ENCODE data around the gene FRMD4A. TPM values are rescaled to one million over a fixed set of nuclear protein-coding genes. Genes with fewer than 3 reads are reported as not detected.

FRMD4A gene
- total and polyA plus RNA-seq, 7 donors: 3.0 to 27.8 (median 14.4) TPM

DNA sequence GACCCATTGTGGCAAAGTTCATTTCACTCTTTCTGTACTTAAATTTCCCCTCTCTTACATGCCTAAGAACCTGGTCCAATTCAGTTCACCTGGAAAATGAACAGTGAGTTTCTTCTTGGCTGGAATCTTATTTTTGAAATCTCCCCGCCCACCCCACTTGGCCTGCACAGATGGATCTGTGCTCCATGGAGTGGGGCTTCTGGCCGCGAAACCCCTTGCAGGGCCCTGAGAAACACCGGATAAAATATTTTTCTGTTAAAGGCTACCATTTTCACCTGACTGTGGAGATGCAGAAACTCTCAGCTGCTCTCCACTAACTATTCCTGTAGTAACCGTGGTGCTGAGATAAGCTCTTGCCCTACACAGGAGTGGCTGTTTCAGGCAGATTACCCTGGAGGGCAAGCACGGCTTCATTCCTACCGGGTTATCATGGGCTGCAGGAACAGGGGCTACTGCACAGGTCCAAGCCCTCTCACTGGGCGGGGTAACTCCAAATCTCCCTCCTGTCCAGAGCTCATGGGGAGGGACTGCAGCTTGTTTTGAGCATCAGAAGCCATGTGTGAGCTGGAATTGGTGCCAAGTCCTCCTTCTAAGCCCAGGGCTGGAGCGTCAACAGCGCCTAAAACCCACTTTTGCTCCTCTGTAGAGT is 625.1 kb downstream of the FRMD4A start:
- peaks cover 0 to 66% (median 53%) of the 10 kb centered on the region in 4 donors for H3K4me1 ChIP-seq
- H3K36me3 ChIP-seq: peaks cover 0 to 8% (median 0%) of the 10 kb centered on the region in 4 donors
- no peaks in the 10 kb centered on the region for H3K9me3 ChIP-seq
- H3K27ac ChIP-seq: peak overlapping the region in 3 of 4 donors; percentile 71 to 72 (median 72)
- 66 to 80% methylated on average over 10 of the region's 10 CpGs for WGBS, 2 donors
- H3K4me3 ChIP-seq: peak overlapping the region; percentile 17 to 61 (median 55)
- no peaks in the 10 kb centered on the region for H3K27me3 ChIP-seq
- no peak for DNase-seq
- TF ChIP-seq POLR2AphosphoS5 (IDR thresholded peaks at IDR 0.05) (no peak), EP300 (IDR thresholded peaks at IDR 0.05) (no peak), POLR2A (IDR thresholded peaks at IDR 0.05) (no peak)
- intact Hi-C loops (cut with DNase I): no loop called here

DNA sequence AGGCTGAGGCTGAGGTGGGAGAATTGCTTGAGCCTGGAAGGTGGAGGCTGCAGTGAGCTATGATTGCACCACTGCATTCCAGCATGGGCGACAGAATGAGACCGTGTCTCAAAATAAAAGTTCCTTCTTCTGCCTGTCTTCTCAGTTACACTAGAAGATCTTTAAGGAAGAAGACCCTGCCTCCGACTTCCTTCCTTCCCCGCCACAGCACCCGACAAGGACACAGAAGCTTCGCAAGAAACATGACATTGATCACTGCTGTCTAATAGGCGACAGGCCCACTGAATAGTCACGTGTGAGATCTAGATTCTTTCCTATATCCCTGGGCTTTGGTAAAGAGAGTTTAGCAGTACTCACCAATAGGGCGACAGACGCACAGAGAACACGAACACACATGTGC is 625.8 kb downstream of the FRMD4A start:
- H3K4me1 ChIP-seq: peaks cover 0 to 66% (median 46%) of the 10 kb centered on the region in 4 donors
- no peak overlapping the region for H3K4me3 ChIP-seq
- H3K27me3 ChIP-seq: no peaks in the 10 kb centered on the region
- TF ChIP-seq POLR2AphosphoS5 (IDR thresholded peaks at IDR 0.05) (no peak), POLR2A (IDR thresholded peaks at IDR 0.05) (no peak), CTCF (IDR thresholded peaks at IDR 0.05) (no peak), EP300 (IDR thresholded peaks at IDR 0.05) (no peak)
- WGBS, 2 donors: 75 to 80% methylated on average over 11 of the region's 11 CpGs
- H3K9me3 ChIP-seq: no peaks in the 10 kb centered on the region
- no peak for DNase-seq
- intact Hi-C loops (cut with DNase I): no loop called here
- H3K27ac ChIP-seq: peak overlapping the region in 3 of 4 donors; percentile 41 to 72 (median 72)
- H3K36me3 ChIP-seq: peaks cover 0 to 15% (median 3%) of the 10 kb centered on the region in 4 donors

DNA sequence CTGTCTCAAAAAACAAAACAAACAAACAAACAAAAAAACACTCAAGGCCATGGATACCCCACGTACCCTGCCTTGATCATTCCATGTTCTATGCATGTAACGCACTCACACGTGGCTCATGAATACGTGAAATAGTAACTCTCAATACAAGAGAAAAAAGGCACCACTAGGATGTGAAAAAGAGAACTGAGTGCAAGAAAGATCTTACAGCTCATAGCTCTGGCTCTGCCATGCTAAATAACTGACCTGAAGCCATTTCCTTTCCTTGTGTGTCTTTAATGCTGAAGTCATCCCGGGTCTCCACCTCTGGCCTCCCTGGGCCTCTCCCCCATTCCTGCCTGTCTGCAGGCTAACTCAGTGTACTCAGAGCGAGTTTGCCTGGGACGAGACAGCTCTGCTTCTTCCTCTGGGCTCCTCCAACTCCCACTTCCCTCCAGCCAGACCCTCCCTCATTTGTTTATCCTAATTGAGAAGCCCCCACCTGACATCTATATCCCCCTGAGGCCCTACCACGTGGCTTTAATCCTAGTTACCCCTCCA is 626.7 kb downstream of the FRMD4A start:
- peak overlapping the region in 3 of 4 donors; percentile 41 to 72 (median 72) for H3K27ac ChIP-seq

DNA sequence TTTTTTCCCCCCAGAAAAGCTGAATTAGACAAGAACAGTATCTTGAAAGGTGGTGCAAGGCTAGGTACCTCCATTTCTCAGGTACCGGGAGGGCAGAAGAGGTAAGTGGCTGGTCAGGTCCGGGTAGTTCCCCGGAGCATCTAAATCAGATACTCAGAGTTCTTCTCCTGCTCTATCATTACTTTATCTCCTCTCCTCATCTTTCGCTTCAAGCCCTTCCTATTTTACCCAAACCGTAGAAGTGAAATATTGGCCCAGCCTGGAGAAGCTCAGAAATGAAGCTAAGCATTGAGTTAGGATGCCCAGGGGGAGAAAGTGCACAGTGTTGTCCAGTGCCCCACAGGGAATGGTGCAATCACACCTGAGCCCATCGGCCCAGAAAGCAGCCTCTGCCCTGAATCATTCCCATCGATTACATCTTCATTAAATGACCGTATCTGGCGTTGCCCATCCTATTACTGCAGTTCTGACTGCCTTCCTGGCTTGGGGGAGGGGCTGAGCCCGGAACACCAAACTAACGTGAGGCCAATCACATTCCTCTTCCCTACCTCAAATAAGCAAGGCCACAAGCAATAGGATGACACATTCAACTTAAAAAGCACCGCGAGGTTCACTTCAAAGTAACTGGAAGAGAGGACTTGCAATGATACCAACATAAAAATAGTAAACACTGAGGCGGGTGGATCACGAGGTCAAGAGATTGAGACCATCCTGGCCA is 627.5 kb downstream of the FRMD4A start:
- Histone ChIP-seq H3K27me3 (no peaks in the 10 kb centered on the region), H3K9me3 (no peaks in the 10 kb centered on the region), H3K4me1 (peaks cover 0 to 57% (median 42%) of the 10 kb centered on the region in 4 donors), H3K4me3 (no peak overlapping the region), H3K27ac (no peak overlapping the region), H3K36me3 (peaks cover 0 to 22% (median 3%) of the 10 kb centered on the region in 4 donors)
- no peak for TF ChIP-seq EP300 (IDR thresholded peaks at IDR 0.05)
- TF ChIP-seq POLR2A (IDR thresholded peaks at IDR 0.05): no peak
- TF ChIP-seq CTCF (IDR thresholded peaks at IDR 0.05): no peak
- TF ChIP-seq POLR2AphosphoS5 (IDR thresholded peaks at IDR 0.05): no peak
- intact Hi-C loops (cut with DNase I): no loop called here
- DNase-seq: no peak
- WGBS, 2 donors: 91 to 92% methylated on average over 15 of the region's 15 CpGs

More for the DNA sequence above, 626.7 kb downstream of the FRMD4A start:
- WGBS, 2 donors: 82 to 89% methylated on average over 8 of the region's 8 CpGs
- Histone ChIP-seq H3K27me3 (no peaks in the 10 kb centered on the region), H3K4me3 (no peak overlapping the region), H3K4me1 (peaks cover 0 to 62% (median 43%) of the 10 kb centered on the region in 4 donors), H3K9me3 (no peaks in the 10 kb centered on the region), H3K36me3 (peaks cover 0 to 22% (median 3%) of the 10 kb centered on the region in 4 donors)
- no peak for TF ChIP-seq POLR2A (IDR thresholded peaks at IDR 0.05)
- no peak for TF ChIP-seq EP300 (IDR thresholded peaks at IDR 0.05)
- TF ChIP-seq POLR2AphosphoS5 (IDR thresholded peaks at IDR 0.05): no peak
- no peak for TF ChIP-seq CTCF (IDR thresholded peaks at IDR 0.05)
- no peak for DNase-seq
- intact Hi-C loops (cut with DNase I): no loop called here
